Measurements from ENCODE around the gene INS. TPM values are rescaled to one million over a fixed set of nuclear protein-coding genes. Genes with fewer than 3 reads are reported as not detected.

Gene INS
- total and polyA plus RNA-seq, 2 of the 13 experiments (the other 11 are each of a cell fraction or from before 2014, with no cell fraction given): not detected

DNA sequence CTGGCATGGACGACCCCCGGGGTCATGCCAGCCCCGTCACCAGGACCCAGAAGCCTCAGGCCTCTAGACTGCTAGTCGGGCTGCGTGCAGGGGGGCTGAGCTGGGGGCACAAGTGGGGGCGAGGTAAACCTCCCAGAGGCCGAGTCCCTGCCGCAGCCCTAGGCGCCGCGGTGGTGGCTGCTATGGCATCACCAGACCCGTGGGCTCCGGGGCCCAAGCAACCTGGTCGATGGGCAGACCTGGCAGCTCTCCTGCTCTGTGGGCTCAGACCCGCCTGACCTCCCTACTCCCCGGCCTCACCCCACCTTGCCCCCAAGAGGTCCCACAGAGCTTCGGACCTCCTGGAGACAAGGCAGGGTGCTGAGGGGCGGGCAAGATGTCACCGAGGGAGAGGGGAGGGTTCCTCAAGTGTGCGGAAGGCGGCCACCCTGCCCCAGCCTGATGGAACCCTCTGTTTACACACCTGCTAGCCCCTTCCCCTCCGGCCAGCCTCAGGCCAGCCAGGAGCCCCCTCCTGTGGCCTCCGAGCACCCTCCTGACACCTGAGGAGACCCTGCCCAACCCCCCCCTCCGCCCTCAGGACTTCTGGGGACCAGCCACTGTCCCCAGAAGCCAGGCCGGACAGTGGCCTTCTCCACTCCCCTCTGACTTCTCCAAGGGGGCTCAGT, 31.2 kb downstream of the INS start (continued):
- TF ChIP-seq CAMTA2 (CRISPR knock-in tag; IDR thresholded peaks at IDR 0.05; ENCODE audit: borderline replicate concordance): peak; percentile 91; the same call in 1 of the 2 replicates
- peak; percentile 44; the same call in 1 of the 2 replicates for TF ChIP-seq ZNF451 (CRISPR knock-in tag; IDR thresholded peaks at IDR 0.05)
- TF ChIP-seq SCMH1 (CRISPR knock-in tag; IDR thresholded peaks at IDR 0.05; ENCODE audit: borderline replicate concordance): no peak
- TF ChIP-seq AKAP8 (CRISPR knock-in tag; IDR thresholded peaks at IDR 0.05): peak; percentile 98
- TF ChIP-seq ZSCAN21 (CRISPR knock-in tag; IDR thresholded peaks at IDR 0.05; ENCODE audit: borderline replicate concordance): peak; percentile 69; the same call in 1 of the 2 replicates
- TF ChIP-seq ZNF709 (CRISPR knock-in tag; IDR thresholded peaks at IDR 0.05): peak; percentile 52; the same call in 1 of the 2 replicates
- no peak for TF ChIP-seq KLF6 (CRISPR knock-in tag; IDR thresholded peaks at IDR 0.05)
- TF ChIP-seq MED8 (CRISPR knock-in tag; IDR thresholded peaks at IDR 0.05; ENCODE audit: insufficient replicate concordance): no peak
- TF ChIP-seq, protein P1, sequence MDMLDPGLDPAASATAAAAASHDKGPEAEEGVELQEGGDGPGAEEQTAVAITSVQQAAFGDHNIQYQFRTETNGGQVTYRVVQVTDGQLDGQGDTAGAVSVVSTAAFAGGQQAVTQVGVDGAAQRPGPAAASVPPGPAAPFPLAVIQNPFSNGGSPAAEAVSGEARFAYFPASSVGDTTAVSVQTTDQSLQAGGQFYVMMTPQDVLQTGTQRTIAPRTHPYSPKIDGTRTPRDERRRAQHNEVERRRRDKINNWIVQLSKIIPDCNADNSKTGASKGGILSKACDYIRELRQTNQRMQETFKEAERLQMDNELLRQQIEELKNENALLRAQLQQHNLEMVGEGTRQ (IDR thresholded peaks at IDR 0.05; ENCODE audit: low read depth, low read length): no peak
- TF ChIP-seq, protein P1 (CRISPR knock-in tag; IDR thresholded peaks at IDR 0.05; ENCODE audit: borderline replicate concordance): 0 out of 2 replicates have a peak, but pooled peaks have one; percentile 9
- TF ChIP-seq, protein P2, sequence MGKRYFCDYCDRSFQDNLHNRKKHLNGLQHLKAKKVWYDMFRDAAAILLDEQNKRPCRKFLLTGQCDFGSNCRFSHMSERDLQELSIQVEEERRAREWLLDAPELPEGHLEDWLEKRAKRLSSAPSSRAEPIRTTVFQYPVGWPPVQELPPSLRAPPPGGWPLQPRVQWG (CRISPR knock-in tag; IDR thresholded peaks at IDR 0.05; ENCODE audit: borderline replicate concordance, low read depth): no peak
- no peak for TF ChIP-seq NAIF1 (CRISPR knock-in tag; IDR thresholded peaks at IDR 0.05; ENCODE audit: borderline replicate concordance)
- TF ChIP-seq RBFOX2 (IDR thresholded peaks at IDR 0.05; ENCODE audit: low read depth, low read length): peak; percentile 95
- TF ChIP-seq, protein P3, sequence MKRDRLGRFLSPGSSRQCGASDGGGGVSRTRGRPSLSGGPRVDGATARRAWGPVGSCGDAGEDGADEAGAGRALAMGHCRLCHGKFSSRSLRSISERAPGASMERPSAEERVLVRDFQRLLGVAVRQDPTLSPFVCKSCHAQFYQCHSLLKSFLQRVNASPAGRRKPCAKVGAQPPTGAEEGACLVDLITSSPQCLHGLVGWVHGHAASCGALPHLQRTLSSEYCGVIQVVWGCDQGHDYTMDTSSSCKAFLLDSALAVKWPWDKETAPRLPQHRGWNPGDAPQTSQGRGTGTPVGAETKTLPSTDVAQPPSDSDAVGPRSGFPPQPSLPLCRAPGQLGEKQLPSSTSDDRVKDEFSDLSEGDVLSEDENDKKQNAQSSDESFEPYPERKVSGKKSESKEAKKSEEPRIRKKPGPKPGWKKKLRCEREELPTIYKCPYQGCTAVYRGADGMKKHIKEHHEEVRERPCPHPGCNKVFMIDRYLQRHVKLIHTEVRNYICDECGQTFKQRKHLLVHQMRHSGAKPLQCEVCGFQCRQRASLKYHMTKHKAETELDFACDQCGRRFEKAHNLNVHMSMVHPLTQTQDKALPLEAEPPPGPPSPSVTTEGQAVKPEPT (CRISPR knock-in tag; IDR thresholded peaks at IDR 0.05; ENCODE audit: low read depth): no peak
- TF ChIP-seq FOSL2 (CRISPR knock-in tag; IDR thresholded peaks at IDR 0.05): no peak
- 0 out of 2 replicates have a peak, but pooled peaks have one; percentile 36 for TF ChIP-seq SNAPC2 (CRISPR knock-in tag; IDR thresholded peaks at IDR 0.05)
- TF ChIP-seq ZNF431 (CRISPR knock-in tag; IDR thresholded peaks at IDR 0.05; ENCODE audit: borderline replicate concordance, low read depth): peak; percentile 11; the same call in 1 of the 2 replicates
- no peak for TF ChIP-seq FOXJ3 (CRISPR knock-in tag; IDR thresholded peaks at IDR 0.05; ENCODE audit: borderline replicate concordance)
- no peak for TF ChIP-seq ZFYVE20 (CRISPR knock-in tag; IDR thresholded peaks at IDR 0.05; ENCODE audit: borderline replicate concordance, low read depth)
- peak; percentile 47; the same call in 1 of the 2 replicates for TF ChIP-seq CCDC6 (CRISPR knock-in tag; IDR thresholded peaks at IDR 0.05)
- TF ChIP-seq TOPORS (CRISPR knock-in tag; IDR thresholded peaks at IDR 0.05): peak; percentile 86; the same call in 1 of the 2 replicates
- TF ChIP-seq, protein P4, sequence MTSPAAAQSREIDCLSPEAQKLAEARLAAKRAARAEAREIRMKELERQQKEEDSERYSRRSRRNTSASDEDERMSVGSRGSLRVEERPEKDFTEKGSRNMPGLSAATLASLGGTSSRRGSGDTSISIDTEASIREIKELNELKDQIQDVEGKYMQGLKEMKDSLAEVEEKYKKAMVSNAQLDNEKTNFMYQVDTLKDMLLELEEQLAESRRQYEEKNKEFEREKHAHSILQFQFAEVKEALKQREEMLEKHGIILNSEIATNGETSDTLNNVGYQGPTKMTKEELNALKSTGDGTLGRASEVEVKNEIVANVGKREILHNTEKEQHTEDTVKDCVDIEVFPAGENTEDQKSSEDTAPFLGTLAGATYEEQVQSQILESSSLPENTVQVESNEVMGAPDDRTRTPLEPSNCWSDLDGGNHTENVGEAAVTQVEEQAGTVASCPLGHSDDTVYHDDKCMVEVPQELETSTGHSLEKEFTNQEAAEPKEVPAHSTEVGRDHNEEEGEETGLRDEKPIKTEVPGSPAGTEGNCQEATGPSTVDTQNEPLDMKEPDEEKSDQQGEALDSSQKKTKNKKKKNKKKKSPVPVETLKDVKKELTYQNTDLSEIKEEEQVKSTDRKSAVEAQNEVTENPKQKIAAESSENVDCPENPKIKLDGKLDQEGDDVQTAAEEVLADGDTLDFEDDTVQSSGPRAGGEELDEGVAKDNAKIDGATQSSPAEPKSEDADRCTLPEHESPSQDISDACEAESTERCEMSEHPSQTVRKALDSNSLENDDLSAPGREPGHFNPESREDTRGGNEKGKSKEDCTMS (CRISPR knock-in tag; conservative IDR thresholded peaks at IDR 0.05): no peak
- TF ChIP-seq NFE2L2 (IDR thresholded peaks at IDR 0.05; ENCODE audit: low read length): no peak

Data from HepG2 (cell line).